Esophagus muscularis mucosa (tissue), 4 donors: ENCODE measurements around the gene MTOR.

Experiments used
- EP300 ChIP-seq: sonication (generic); formaldehyde crosslinking; IDR thresholded peaks from one replicate; pipeline ENCODE4 v1.6.1; 2017; ENCODE audit warnings: antibody characterized with exemption
- POLR2A ChIP-seq: fragments of 450-650 bp; IDR thresholded peaks from one replicate; pipeline ENCODE4 v1.6.1; 2017; ENCODE audit warnings: antibody characterized with exemption, moderate library complexity, mild to moderate bottlenecking, low read depth
- POLR2AphosphoS5 ChIP-seq, 2 donors: sonication (generic); formaldehyde crosslinking; IDR thresholded peaks; one replicate each; pipeline ENCODE4 v1.6.1; 2017; ENCODE audit warnings: antibody characterized with exemption in 2 of 2
- TF ChIP-seq, protein P1 (sequence below), 3 experiments: fragments of 200-600 bp in 2 of 3; fragments of 450-650 bp in 1 of 3; sonication (generic) in 2 of 3; IDR thresholded peaks; one replicate each; pipeline ENCODE4 v1.5.1; 2017 to 2019; ENCODE audit warnings: antibody characterized with exemption in 3 of 3, mild to moderate bottlenecking in 2 of 3, moderate library complexity in 1 of 3

DNA sequence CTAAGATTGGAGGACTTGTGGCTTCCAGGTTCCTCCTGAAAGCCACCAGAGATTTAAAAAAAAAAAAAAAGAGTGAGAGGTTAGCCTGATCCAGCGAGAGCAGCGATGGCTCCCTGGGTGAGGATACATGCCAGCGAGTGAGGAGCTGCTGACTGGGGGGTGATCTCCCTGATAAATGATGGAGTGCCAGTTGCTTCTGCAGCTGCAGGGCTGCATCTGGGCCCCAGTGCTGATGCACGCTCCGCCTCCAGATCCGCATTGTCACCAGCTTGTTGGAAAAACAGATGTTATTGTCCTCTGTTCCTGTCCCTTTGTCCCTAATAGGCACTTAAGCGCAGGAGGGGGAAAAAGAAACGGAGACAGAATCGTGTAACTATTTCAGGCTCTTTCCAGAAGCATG lies 39.2 kb upstream of the MTOR start:
- TF ChIP-seq POLR2A, result no peak
- TF ChIP-seq, protein P1, sequence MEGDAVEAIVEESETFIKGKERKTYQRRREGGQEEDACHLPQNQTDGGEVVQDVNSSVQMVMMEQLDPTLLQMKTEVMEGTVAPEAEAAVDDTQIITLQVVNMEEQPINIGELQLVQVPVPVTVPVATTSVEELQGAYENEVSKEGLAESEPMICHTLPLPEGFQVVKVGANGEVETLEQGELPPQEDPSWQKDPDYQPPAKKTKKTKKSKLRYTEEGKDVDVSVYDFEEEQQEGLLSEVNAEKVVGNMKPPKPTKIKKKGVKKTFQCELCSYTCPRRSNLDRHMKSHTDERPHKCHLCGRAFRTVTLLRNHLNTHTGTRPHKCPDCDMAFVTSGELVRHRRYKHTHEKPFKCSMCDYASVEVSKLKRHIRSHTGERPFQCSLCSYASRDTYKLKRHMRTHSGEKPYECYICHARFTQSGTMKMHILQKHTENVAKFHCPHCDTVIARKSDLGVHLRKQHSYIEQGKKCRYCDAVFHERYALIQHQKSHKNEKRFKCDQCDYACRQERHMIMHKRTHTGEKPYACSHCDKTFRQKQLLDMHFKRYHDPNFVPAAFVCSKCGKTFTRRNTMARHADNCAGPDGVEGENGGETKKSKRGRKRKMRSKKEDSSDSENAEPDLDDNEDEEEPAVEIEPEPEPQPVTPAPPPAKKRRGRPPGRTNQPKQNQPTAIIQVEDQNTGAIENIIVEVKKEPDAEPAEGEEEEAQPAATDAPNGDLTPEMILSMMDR (IDR thresholded peaks at IDR 0.05), result no peak
- no peak for TF ChIP-seq EP300
- no peak for TF ChIP-seq POLR2AphosphoS5 (IDR thresholded peaks at IDR 0.05)
